Mesenchymal stem cell (in vitro differentiated cells and primary cell): ENCODE results near the gene ANXA9.

Source experiments
- DNase-seq: peaks from one replicate; pipeline ENCODE4 v3.0.0-alpha.2; 2013
- H2AFZ ChIP-seq: one replicate; pipeline ENCODE4 v1.6.1; 2013; ENCODE audit warnings: low read depth, mild to moderate bottlenecking, control low read depth, inconsistent platforms, low read length, moderate library complexity
- H2AK5ac ChIP-seq: 2 replicates; pipeline ENCODE4 v1.6.1; 2013; ENCODE audit warnings: low read length, moderate library complexity, mild to moderate bottlenecking, inconsistent platforms; ENCODE audit not compliant: severe bottlenecking
- H2BK120ac ChIP-seq: one replicate; pipeline ENCODE4 v1.6.1; 2013; ENCODE audit warnings: low read depth, mild to moderate bottlenecking, inconsistent platforms, low read length, moderate library complexity
- H2BK12ac ChIP-seq, 2 experiments: one replicate each; pipeline ENCODE4 v1.6.1; 2013; ENCODE audit warnings: inconsistent platforms in 2 of 2, low read length in 2 of 2, mild to moderate bottlenecking in 2 of 2, moderate library complexity in 2 of 2, control low read depth in 1 of 2
- H2BK15ac ChIP-seq: one replicate; pipeline ENCODE4 v1.6.1; 2013; ENCODE audit warnings: mild to moderate bottlenecking, low read depth, inconsistent platforms; ENCODE audit not compliant: poor library complexity, severe bottlenecking
- H2BK5ac ChIP-seq: 2 replicates; pipeline ENCODE4 v1.6.1; 2013; ENCODE audit warnings: low read depth, mild to moderate bottlenecking, low read length, control low read depth, inconsistent platforms; ENCODE audit not compliant: poor library complexity, severe bottlenecking
- H3K14ac ChIP-seq, 2 experiments: one replicate each; pipeline ENCODE4 v1.6.1; 2013; ENCODE audit warnings: inconsistent platforms in 2 of 2, low read length in 2 of 2, control low read depth in 1 of 2, mild to moderate bottlenecking in 1 of 2, moderate library complexity in 1 of 2
- H3K18ac ChIP-seq, 2 experiments: one replicate each; pipeline ENCODE4 v1.6.1; 2013; ENCODE audit warnings: inconsistent platforms in 2 of 2, low read length in 2 of 2, control low read depth in 1 of 2, low read depth in 1 of 2, mild to moderate bottlenecking in 1 of 2
- H3K23ac ChIP-seq, 2 experiments: one replicate each; pipeline ENCODE4 v1.6.1; 2013; ENCODE audit warnings: inconsistent platforms in 2 of 2, low read length in 2 of 2, mild to moderate bottlenecking in 2 of 2, moderate library complexity in 2 of 2, control low read depth in 1 of 2
- H3K27ac ChIP-seq: 2 replicates; pipeline ENCODE4 v1.5.1; 2013; ENCODE audit warnings: mild to moderate bottlenecking, moderate library complexity, low read length, control low read depth, inconsistent platforms; ENCODE audit not compliant: poor library complexity, severe bottlenecking
- H3K27me3 ChIP-seq, 2 experiments: 2 replicates each; pipeline versions ENCODE4 v1.6.1 to v1.7.0; 2013; ENCODE audit warnings: low read length in 2 of 2, mild to moderate bottlenecking in 2 of 2, moderate library complexity in 2 of 2, control low read depth in 1 of 2, inconsistent platforms in 1 of 2; ENCODE audit not compliant: control insufficient read depth in 1 of 2, insufficient read depth in 1 of 2
- H3K36me3 ChIP-seq, 2 experiments: 2 replicates each; pipeline versions ENCODE4 v1.6.1 to v1.7.0; 2013; ENCODE audit warnings: low read length in 2 of 2, control low read depth in 1 of 2, inconsistent platforms in 1 of 2, low read depth in 1 of 2, mild to moderate bottlenecking in 1 of 2; ENCODE audit not compliant: insufficient read depth in 2 of 2, control insufficient read depth in 1 of 2
- H3K4ac ChIP-seq, 2 experiments: one replicate each; pipeline ENCODE4 v1.6.1; 2013; ENCODE audit warnings: inconsistent platforms in 2 of 2, low read length in 2 of 2, mild to moderate bottlenecking in 2 of 2, moderate library complexity in 2 of 2, control low read depth in 1 of 2, low read depth in 1 of 2
- H3K4me1 ChIP-seq: 2 replicates; pipeline ENCODE4 v1.6.1; 2013; ENCODE audit warnings: low read depth, low read length, control low read depth; ENCODE audit not compliant: control insufficient read depth, insufficient read depth
- H3K4me2 ChIP-seq: 2 replicates; pipeline ENCODE4 v1.6.1; 2013; ENCODE audit warnings: low read length, mild to moderate bottlenecking, inconsistent platforms; ENCODE audit not compliant: poor library complexity, severe bottlenecking
- H3K4me3 ChIP-seq, 2 experiments: 2 replicates each; pipeline versions ENCODE4 v1.5.1 to v1.7.0; 2013; ENCODE audit warnings: low read length in 2 of 2, mild to moderate bottlenecking in 2 of 2, control low read depth in 1 of 2, low read depth in 1 of 2; ENCODE audit not compliant: insufficient read depth in 1 of 2
- H3K79me1 ChIP-seq: replicated peaks from 2 replicates; pipeline ENCODE4 v1.6.1; 2013; ENCODE audit warnings: mild to moderate bottlenecking, control low read depth, low read length, inconsistent platforms; ENCODE audit not compliant: poor library complexity, severe bottlenecking
- H3K9ac ChIP-seq: 2 replicates; pipeline ENCODE4 v1.7.0; 2013; ENCODE audit warnings: mild to moderate bottlenecking, low read length, moderate library complexity
- H3K9me3 ChIP-seq: 2 replicates; pipeline ENCODE4 v1.7.0; 2013; ENCODE audit warnings: mild to moderate bottlenecking, low read length; ENCODE audit not compliant: control insufficient read depth
- H4K8ac ChIP-seq: one replicate; pipeline ENCODE4 v1.6.1; 2013; ENCODE audit warnings: inconsistent platforms, mild to moderate bottlenecking, low read length, moderate library complexity
- H4K91ac ChIP-seq: one replicate; pipeline ENCODE4 v1.6.1; 2013; ENCODE audit warnings: mild to moderate bottlenecking, low read length, inconsistent platforms
- WGBS: methylation state at CpG from one replicate; pipeline ENCODE4 v1.1.7; 2013; ENCODE audit warnings: mixed read lengths; 5-methylcytosine and 5-hydroxymethylcytosine counted together

Gene ANXA9

DNA sequence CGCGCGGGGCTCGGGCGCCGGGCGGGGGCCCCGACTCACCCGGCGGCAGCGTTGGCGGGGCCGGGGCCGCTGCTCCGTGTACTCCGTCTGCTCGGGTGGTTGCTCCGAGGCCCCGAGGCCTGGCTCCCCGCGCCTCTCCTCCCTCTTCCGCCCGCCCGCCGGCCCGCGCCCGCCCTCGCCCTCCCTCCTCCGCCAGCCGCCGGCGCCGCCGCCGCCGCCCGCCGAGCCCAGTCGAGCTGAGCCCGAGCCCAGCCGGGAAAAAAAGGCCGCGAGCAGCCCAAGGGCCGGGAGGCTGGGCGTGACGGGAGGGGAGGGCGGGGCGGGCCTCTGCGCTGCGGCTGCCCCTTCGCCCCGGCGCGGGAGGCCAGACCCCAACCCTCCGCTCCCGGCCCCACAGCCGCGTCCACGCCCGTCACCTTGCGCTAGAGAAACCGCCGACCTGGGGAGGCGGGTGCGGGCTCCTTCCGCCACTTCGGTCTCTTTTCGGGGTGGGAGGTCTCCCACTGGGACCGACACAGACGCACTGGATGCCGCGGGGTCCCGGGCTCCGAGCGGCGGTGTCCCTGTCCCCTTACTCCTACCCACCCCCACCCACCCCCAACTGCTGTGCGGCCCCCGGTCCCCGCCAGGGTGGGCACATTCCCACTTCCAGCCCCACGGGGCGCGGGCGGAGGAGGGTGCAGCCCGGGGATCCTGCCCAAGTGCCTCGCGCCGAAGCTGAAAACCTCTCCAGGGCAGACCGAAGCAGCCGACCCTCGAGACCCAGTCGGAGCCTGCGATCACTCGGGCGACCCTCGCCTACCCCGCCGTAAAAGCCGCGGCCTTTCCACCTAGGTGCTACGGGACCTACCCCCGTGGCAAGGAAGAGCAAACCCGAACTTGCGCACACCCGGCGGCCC lies 7.3 kb upstream of the ANXA9 start, which contains the start of gene CERS2:
Gene CERS2, minus strand, starts transcription at position 256 of the 899 bp plus-strand sequence. CDS start 5,745 bp downstream, outside the sequence.
- Histone ChIP-seq H2BK12ac (peak within 1 kb of the TSS in 1 of 2 experiments; percentile 92), H3K79me1 (no peaks in the 10 kb centered on the region), H3K9ac (peak within 1 kb of the TSS; percentile 96), H3K18ac (peak within 1 kb of the TSS; percentile 93 to 94), H2BK15ac (peak within 1 kb of the TSS; percentile 100), H3K36me3 (no peaks in the 10 kb centered on the region), H2AK5ac (peak within 1 kb of the TSS; percentile 44), H3K9me3 (no peaks in the 10 kb centered on the region), H3K4ac (peak within 1 kb of the TSS; percentile 96 to 99), H3K23ac (peak within 1 kb of the TSS; percentile 83 to 87), H3K27ac (peak within 1 kb of the TSS; percentile 88), H3K4me1 (peaks cover 44% of the 10 kb centered on the region), H2AFZ (no peak within 1 kb of the TSS), H2BK5ac (peak within 1 kb of the TSS; percentile 96), H4K8ac (peak within 1 kb of the TSS; percentile 94), H3K14ac (peak within 1 kb of the TSS; percentile 88 to 91), H2BK120ac (peak within 1 kb of the TSS; percentile 99), H4K91ac (peak within 1 kb of the TSS; percentile 90), H3K27me3 (no peaks in the 10 kb centered on the region), H3K4me2 (peak within 1 kb of the TSS; percentile 85), H3K4me3 (peak within 1 kb of the TSS; percentile 84 to 97)
- DNase-seq: peak; percentile 84
- WGBS: 5% methylated on average over 78 of the region's 106 CpGs

DNA sequence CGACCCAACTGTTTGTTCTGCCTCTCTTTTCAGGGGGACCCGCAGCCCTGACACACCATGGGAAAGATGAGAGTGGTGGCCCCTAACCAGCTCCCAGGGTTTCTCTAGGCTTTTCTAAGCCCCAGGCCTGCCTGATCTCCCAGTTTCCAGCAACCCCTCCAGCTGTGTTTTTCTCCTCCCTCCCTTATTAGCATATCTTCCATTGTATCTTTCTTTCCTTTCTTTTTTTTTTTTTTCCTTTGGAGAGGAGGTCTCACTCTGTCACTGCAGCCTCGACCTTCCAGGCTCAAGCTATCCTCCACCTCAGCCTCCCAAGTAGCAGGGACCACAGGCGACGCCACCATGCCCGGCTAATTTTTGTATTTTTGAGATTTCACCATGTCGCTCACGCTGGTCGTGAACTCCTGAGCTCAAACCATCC lies 5.7 kb upstream of the ANXA9 start:
- no peak for DNase-seq
- Histone ChIP-seq H2AFZ (no peak overlapping the region), H3K27me3 (no peaks in the 10 kb centered on the region), H3K4me3 (no peak overlapping the region), H3K27ac (no peak overlapping the region), H3K18ac (no peak overlapping the region), H3K14ac (no peak overlapping the region), H3K4ac (peak overlapping the region in 1 of 2 experiments; percentile 29), H2BK15ac (peak overlapping the region; percentile 73), H3K79me1 (no peaks in the 10 kb centered on the region), H4K91ac (no peak overlapping the region), H4K8ac (peak overlapping the region; percentile 45), H3K36me3 (no peaks in the 10 kb centered on the region), H2BK12ac (peak overlapping the region; percentile 51 to 70), H3K23ac (no peak overlapping the region), H2BK120ac (no peak overlapping the region), H2BK5ac (no peak overlapping the region), H2AK5ac (peak overlapping the region; percentile 10), H3K9ac (no peak overlapping the region), H3K4me1 (peaks cover 36% of the 10 kb centered on the region), H3K4me2 (no peak overlapping the region), H3K9me3 (no peaks in the 10 kb centered on the region)
- 92% methylated on average over 9 of the region's 9 CpGs for WGBS

DNA sequence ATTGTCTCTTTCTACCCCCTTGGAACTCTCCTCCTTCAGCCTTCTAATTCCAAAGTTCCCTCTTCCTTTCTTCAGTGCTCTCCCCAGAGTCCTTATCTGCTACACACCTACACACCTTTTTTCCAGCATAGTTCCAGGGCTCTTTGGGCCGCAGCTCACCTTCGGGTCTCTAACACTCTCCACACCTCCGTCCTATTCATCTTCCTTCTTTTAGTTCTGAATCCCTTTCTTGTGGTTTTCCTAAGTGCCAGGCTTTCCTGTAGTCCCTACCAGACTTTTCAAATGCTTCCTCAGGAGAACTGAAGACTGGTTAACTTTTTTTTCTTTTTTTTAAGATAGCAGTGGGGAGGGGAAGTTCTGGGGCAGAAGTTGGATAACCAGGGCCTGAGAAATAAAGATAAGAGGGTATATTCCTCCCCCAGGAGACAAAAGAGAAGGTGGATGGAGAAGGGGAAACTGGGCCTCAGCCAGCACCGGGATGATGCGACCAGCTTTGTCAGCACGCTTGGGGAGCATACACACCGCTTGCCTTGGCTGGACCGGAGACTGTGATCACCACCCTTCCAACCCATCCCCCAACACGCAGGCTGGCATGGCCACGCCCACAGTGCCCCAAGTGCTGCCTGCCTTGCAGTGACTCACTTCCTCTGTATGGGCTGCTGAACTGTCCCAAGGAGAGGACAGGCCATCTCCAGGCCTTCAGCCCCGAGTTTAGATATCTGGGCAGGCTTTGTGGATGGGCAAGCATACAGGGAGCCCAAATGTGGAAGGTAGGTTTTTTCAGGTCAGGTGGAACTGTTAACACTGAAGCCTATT lies 5.0 kb upstream of the ANXA9 start:
- peak overlapping the region; percentile 2 for H3K4me2 ChIP-seq
- H2BK12ac ChIP-seq: peak overlapping the region; percentile 56 to 97
- H2BK120ac ChIP-seq: peak overlapping the region; percentile 22
- H3K4ac ChIP-seq: peak overlapping the region; percentile 75 to 77
- H3K9ac ChIP-seq: no peak overlapping the region
- peak overlapping the region; percentile 44 to 88 for H3K18ac ChIP-seq
- peak overlapping the region; percentile 99 for H4K8ac ChIP-seq
- peak overlapping the region; percentile 99 for H4K91ac ChIP-seq
- H3K4me1 ChIP-seq: peaks cover 36% of the 10 kb centered on the region
- H3K23ac ChIP-seq: no peak overlapping the region
- peak overlapping the region; percentile 7 for H2AFZ ChIP-seq
- H2BK5ac ChIP-seq: no peak overlapping the region
- H3K27ac ChIP-seq: peak overlapping the region; percentile 52
- no peak overlapping the region for H3K14ac ChIP-seq
- DNase-seq: peak; percentile 58
- H3K4me3 ChIP-seq: no peak overlapping the region
- H3K36me3 ChIP-seq: no peaks in the 10 kb centered on the region
- no peaks in the 10 kb centered on the region for H3K9me3 ChIP-seq
- no peaks in the 10 kb centered on the region for H3K27me3 ChIP-seq
- H2AK5ac ChIP-seq: peak overlapping the region; percentile 69
- H3K79me1 ChIP-seq: no peaks in the 10 kb centered on the region
- 25% methylated on average over 11 of the region's 11 CpGs for WGBS
- H2BK15ac ChIP-seq: no peak overlapping the region
